NCI-H2171 (cell line): ENCODE measurements around the gene ATAD3C.
"Not testable (repeated sequence)": the region's sequence is repeated elsewhere in the genome, so short reads cannot be mapped to it uniquely, and the experiment has no call there.

ENCODE experiments used
- DNase-seq: peaks from one replicate; lab custom pipeline; 2025; lab: John Stamatoyannopoulos, UW

Gene ATAD3C

GRCh38 chr1:1418464-1419362, 30.8 kb upstream of the ATAD3C start:
- DNase-seq = no peak

- no peak for DNase-seq
These were observed 30.1 kb upstream of the ATAD3C start for GRCh38 chr1:1419363-1419812.

- DNase-seq = no peak
These were observed 29.5 kb upstream of the ATAD3C start for GRCh38 chr1:1419813-1420653.

GRCh38 chr1:1420654-1421141, 28.8 kb upstream of the ATAD3C start:
- DNase-seq = no peak

GRCh38 chr1:1421147-1421906, 28.2 kb upstream of the ATAD3C start, which contains the start of gene ANKRD65:
TSS of gene ANKRD65 (minus strand) at chr1:1421276. CDS start at chr1:1421005, 271 bp downstream.
- peak; percentile 60 for DNase-seq

- DNase-seq = no peak
These were observed 27.5 kb upstream of the ATAD3C start for GRCh38 chr1:1421907-1422464.

- DNase-seq = no peak
These were observed 26.8 kb upstream of the ATAD3C start for GRCh38 chr1:1422465-1423244.

- no peak for DNase-seq
These were observed 26.3 kb upstream of the ATAD3C start for GRCh38 chr1:1423245-1423597.

GRCh38 chr1:1424707-1425106, 24.8 kb upstream of the ATAD3C start:
- DNase-seq = no peak

- no peak for DNase-seq
These were observed 24.1 kb upstream of the ATAD3C start for GRCh38 chr1:1425426-1425752.

GRCh38 chr1:1425753-1426495, 23.6 kb upstream of the ATAD3C start:
- peak; percentile 31 for DNase-seq

GRCh38 chr1:1426496-1427105, 22.9 kb upstream of the ATAD3C start:
- peak; percentile 62 for DNase-seq

GRCh38 chr1:1427106-1427819, 22.2 kb upstream of the ATAD3C start:
- DNase-seq = peak; percentile 50

- DNase-seq = no peak
These were observed 21.7 kb upstream of the ATAD3C start for GRCh38 chr1:1427820-1428148.

GRCh38 chr1:1428174-1428573, 21.3 kb upstream of the ATAD3C start:
- no peak for DNase-seq

GRCh38 chr1:1428967-1429366, 20.5 kb upstream of the ATAD3C start:
- DNase-seq = not testable (repeated sequence)

- DNase-seq = no peak
These were observed 19.8 kb upstream of the ATAD3C start for GRCh38 chr1:1429671-1430073.

- DNase-seq = peak; percentile 82
These were observed 19.1 kb upstream of the ATAD3C start for GRCh38 chr1:1430114-1430982.
